HCT116 (cell line): Measurements from ENCODE around the gene ANXA3. TPM values are rescaled to one million over a fixed set of nuclear protein-coding genes. Genes with fewer than 3 reads are reported as not detected.

Source experiments
- ATAC-seq: fragments of 200-7000 bp; cut with Tn5 transposase; 2 replicates; pipeline ENCODE4 v1.9.1; 2020; ENCODE audit warnings: mild to moderate bottlenecking, moderate library complexity
- BruUV-seq: library from RNA; stranded (reverse); fragments of 400-500 nt; replicated peaks from 2 replicates; lab custom pipeline; 2021; lab: Mats Ljungman, UMichigan
- CTCF ChIA-PET: fragments of 300-600 bp; sonication (Branson Sonifier 250); formaldehyde crosslinking; loops from one replicate; lab custom pipeline; 2021; ENCODE audit warnings: antibody characterized with exemption; lab: Charles Lee
- POLR2A ChIA-PET: fragments of 300-600, 350-600 bp; sonication (Branson Sonifier 250); formaldehyde crosslinking; loops from one replicate; lab custom pipeline; 2021; ENCODE audit warnings: antibody characterized with exemption; lab: Charles Lee
- RAD21 ChIA-PET, 2 experiments: fragments of 300-600 bp; sonication (Branson Sonifier 250); formaldehyde crosslinking; loops; one replicate each; lab custom pipeline; 2023; ENCODE audit warnings: low total read pairs in 2 of 2; ENCODE audit not compliant: uncharacterized antibody in 2 of 2, unreplicated experiment in 2 of 2, low non-redundant PET in 1 of 2; lab: Charles Lee
- DNase-seq: peaks from one replicate; pipeline ENCODE4 v3.0.0-alpha.2; 2010; ENCODE audit warnings: low read depth, low spot score
- H2AFZ ChIP-seq: fragments of 200-600 bp; shearing (Covaris generic), sonication (generic); 2 replicates; pipeline ENCODE4 v1.6.1; 2017; ENCODE audit warnings: low read depth, mixed run types, mixed read lengths, antibody characterized with exemption, low read length; ENCODE audit not compliant: poor library complexity, severe bottlenecking
- H3K27ac ChIP-seq: 2 replicates; pipeline ENCODE4 v1.5.1; 2012; ENCODE audit warnings: low read depth, low read length
- H3K27me3 ChIP-seq: fragments of 200-600 bp; sonication (generic); 2 replicates; pipeline ENCODE4 v1.6.1; 2016; ENCODE audit warnings: mixed run types, low read length, mixed read lengths; ENCODE audit not compliant: insufficient read depth
- H3K36me3 ChIP-seq, 2 experiments: fragments of 200-500 bp in 1 of 2; fragments of 200-600 bp in 1 of 2; sonication (Bioruptor generic) in 1 of 2; sonication (generic) in 1 of 2; 2 replicates each; pipeline versions ENCODE4 v1.5.1 to v1.6.1; 2014 to 2016; ENCODE audit warnings: low read length in 2 of 2, inconsistent platforms in 1 of 2, mixed read lengths in 1 of 2, mixed run types in 1 of 2; ENCODE audit not compliant: insufficient read depth in 2 of 2, control insufficient read depth in 1 of 2
- H3K4me1 ChIP-seq, 2 experiments: fragments of 200-600 bp in 1 of 2; sonication (generic) in 1 of 2; 2 replicates each; pipeline versions ENCODE4 v1.5.1 to v1.6.1; 2012 to 2017; ENCODE audit warnings: low read length in 2 of 2, inconsistent platforms in 1 of 2, mild to moderate bottlenecking in 1 of 2, mixed read lengths in 1 of 2, mixed run types in 1 of 2, moderate library complexity in 1 of 2; ENCODE audit not compliant: insufficient read depth in 2 of 2, control insufficient read depth in 1 of 2
- H3K4me2 ChIP-seq: fragments of 200-600 bp; sonication (generic); 2 replicates; pipeline ENCODE4 v1.6.1; 2017; ENCODE audit warnings: mixed run types, low read length, mixed read lengths
- H3K4me3 ChIP-seq, 2 experiments: fragments of 200-600 bp in 1 of 2; sonication (generic) in 1 of 2; replicated peaks in 1 of 2; 2 replicates each; pipeline ENCODE4 v1.5.1; 2011 to 2016; ENCODE audit warnings: low read length in 2 of 2, control low read depth in 1 of 2, low read depth in 1 of 2, mild to moderate bottlenecking in 1 of 2, mixed read lengths in 1 of 2, mixed run types in 1 of 2
- H3K79me2 ChIP-seq: fragments of 200-600 bp; sonication (generic); 2 replicates; pipeline ENCODE4 v1.6.1; 2017; ENCODE audit warnings: mild to moderate bottlenecking, mixed run types, low read length, moderate library complexity, mixed read lengths; ENCODE audit not compliant: insufficient read depth
- H3K9ac ChIP-seq: fragments of 200-600 bp; sonication (generic); 2 replicates; pipeline ENCODE4 v1.6.1; 2016; ENCODE audit warnings: low read length, mixed read lengths
- H3K9me2 ChIP-seq: fragments of 200-600 bp; sonication (generic), shearing (Covaris generic); 2 replicates; pipeline ENCODE4 v1.6.1; 2017; ENCODE audit warnings: mixed run types, mild to moderate bottlenecking, moderate library complexity; ENCODE audit not compliant: insufficient read depth
- H3K9me3 ChIP-seq, 2 experiments: fragments of 200-500 bp in 1 of 2; fragments of 200-600 bp in 1 of 2; sonication (Bioruptor generic) in 1 of 2; sonication (generic) in 1 of 2; 2 replicates each; pipeline ENCODE4 v1.6.1; 2014 to 2017; ENCODE audit warnings: low read length in 2 of 2, mixed read lengths in 2 of 2, inconsistent platforms in 1 of 2, low read depth in 1 of 2, mild to moderate bottlenecking in 1 of 2, mixed run types in 1 of 2, moderate library complexity in 1 of 2; ENCODE audit not compliant: control insufficient read depth in 1 of 2, insufficient read depth in 1 of 2
- H4K20me1 ChIP-seq: fragments of 200-600 bp; sonication (generic), shearing (Covaris generic); 2 replicates; pipeline ENCODE4 v1.6.1; 2017; ENCODE audit warnings: mixed run types, mild to moderate bottlenecking, moderate library complexity; ENCODE audit not compliant: insufficient read depth
- CBX3 ChIP-seq: IDR thresholded peaks from 2 replicates; pipeline ENCODE4 v1.6.1; 2012; ENCODE audit warnings: low read depth
- CEBPB ChIP-seq: IDR thresholded peaks from 2 replicates; pipeline ENCODE4 v1.6.1; 2012; ENCODE audit warnings: low read depth
- EGR1 ChIP-seq: IDR thresholded peaks from 2 replicates; pipeline ENCODE4 v1.6.1; 2012; ENCODE audit warnings: low read depth
- EZH2 ChIP-seq: fragments of 200-600 bp; sonication (generic); IDR thresholded peaks from 2 replicates; pipeline ENCODE4 v1.6.1; 2017; ENCODE audit warnings: antibody characterized with exemption, mixed run types
- EZH2phosphoT487 ChIP-seq: fragments of 200-600 bp; IDR thresholded peaks from 2 replicates; pipeline ENCODE4 v1.6.1; 2018; ENCODE audit warnings: antibody characterized with exemption, borderline replicate concordance
- FOSL1 ChIP-seq: IDR thresholded peaks from 2 replicates; pipeline ENCODE4 v1.6.1; 2012; ENCODE audit warnings: low read depth
- JUND ChIP-seq: IDR thresholded peaks from 2 replicates; pipeline ENCODE4 v1.6.1; 2012
- POLR2A ChIP-seq: IDR thresholded peaks from 2 replicates; pipeline ENCODE4 v1.7.0; 2011; ENCODE audit warnings: borderline replicate concordance; ENCODE audit not compliant: insufficient read depth, insufficient read length; ENCODE audit errors: extremely low read depth
- POLR2AphosphoS5 ChIP-seq: IDR thresholded peaks from 2 replicates; pipeline ENCODE4 v1.6.1; 2011; ENCODE audit warnings: mild to moderate bottlenecking, low read depth, low read length, moderate library complexity
- RAD21 ChIP-seq: IDR thresholded peaks from 2 replicates; pipeline ENCODE4 v1.6.1; 2012; ENCODE audit warnings: low read depth, mild to moderate bottlenecking
- SIN3A ChIP-seq: IDR thresholded peaks from 2 replicates; pipeline ENCODE4 v1.6.1; 2012; ENCODE audit warnings: low read depth
- SP1 ChIP-seq: IDR thresholded peaks from 2 replicates; pipeline ENCODE4 v1.6.1; 2012; ENCODE audit warnings: low read depth
- SRF ChIP-seq: IDR thresholded peaks from 2 replicates; pipeline ENCODE4 v1.6.1; 2012; ENCODE audit warnings: low read depth
- TCF7L2 ChIP-seq: IDR thresholded peaks from 2 replicates; pipeline ENCODE4 v1.7.0; 2011; ENCODE audit warnings: borderline replicate concordance, inconsistent platforms; ENCODE audit not compliant: insufficient read depth, insufficient read length; ENCODE audit errors: extremely low read depth
- YY1 ChIP-seq: IDR thresholded peaks from 2 replicates; pipeline ENCODE4 v1.6.1; 2011; ENCODE audit warnings: low read length, low read depth, moderate library complexity, mild to moderate bottlenecking; ENCODE audit not compliant: insufficient replicate concordance; ENCODE audit errors: extremely low read depth
- ZFX ChIP-seq: fragments of 450-650 bp; IDR thresholded peaks from 2 replicates; pipeline ENCODE4 v1.6.1; 2017
- intact Hi-C: fragments of 100-400 bp; cut with micrococcal nuclease; formaldehyde crosslinking; loops from 2 replicates; pipeline ENCODE4 v1.10.0; 2022
- total RNA-seq: library from RNA; stranded (reverse); gene quantifications from one replicate; pipeline ENCODE4 v1.2.1, GENCODE V29; 2021; ENCODE audit not compliant: unreplicated experiment
- TF ChIP-seq, protein P1 (sequence below): IDR thresholded peaks from 2 replicates; pipeline ENCODE4 v1.6.1; 2012; ENCODE audit warnings: low read depth
- TF ChIP-seq, protein P2 (sequence below), 3 experiments: fragments of 200-600 bp in 1 of 3; sonication (generic) in 1 of 3; IDR thresholded peaks in 2 of 3; conservative IDR thresholded peaks in 1 of 3; 2 replicates each; pipeline ENCODE4 v1.5.1; 2012 to 2017; ENCODE audit warnings: low read depth in 2 of 3, low read length in 2 of 3, antibody characterized with exemption in 1 of 3, borderline replicate concordance in 1 of 3, control low read depth in 1 of 3, mild to moderate bottlenecking in 1 of 3, mixed read lengths in 1 of 3, mixed run types in 1 of 3, moderate library complexity in 1 of 3; ENCODE audit not compliant: insufficient read depth in 1 of 3
- TF ChIP-seq, protein P3 (sequence below): IDR thresholded peaks from 2 replicates; pipeline ENCODE4 v1.6.1; 2012
- TF ChIP-seq, protein P4 (sequence below): IDR thresholded peaks from 2 replicates; pipeline ENCODE4 v1.6.1; 2012

The ANXA3 gene
- total RNA-seq, 1 experiment from 2014 or later: 158 TPM

DNA sequence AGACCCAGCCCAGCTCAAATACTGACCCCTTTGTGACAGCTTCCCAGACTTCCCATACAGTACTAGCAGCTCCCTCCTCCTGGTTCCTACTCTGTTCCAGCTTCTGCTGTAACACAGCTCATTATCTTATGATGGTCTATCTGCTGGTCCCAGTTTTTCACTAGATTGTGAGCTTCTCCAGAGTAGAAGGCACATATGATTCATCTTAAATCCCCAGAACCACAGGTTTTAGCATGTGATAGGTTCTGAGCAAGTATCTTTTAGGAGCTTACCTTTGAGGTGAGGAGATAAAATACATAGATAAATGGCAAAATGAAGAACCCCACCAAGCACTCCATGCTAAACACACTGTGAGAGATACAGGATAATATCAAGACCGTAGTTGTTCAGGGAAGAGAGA, 27.6 kb upstream of the ANXA3 start:
- Histone ChIP-seq H3K4me2 (no peak overlapping the region), H3K27ac (no peak overlapping the region), H3K4me1 (peaks cover 0 to 9% of the 10 kb centered on the region in 2 experiments; a peak in 1 of 4 replicates), H3K9me3 (no peaks in the 10 kb centered on the region), H4K20me1 (no peaks in the 10 kb centered on the region), H3K4me3 (no peak overlapping the region), H3K9me2 (no peaks in the 10 kb centered on the region), H3K9ac (no peak overlapping the region), H3K36me3 (no peaks in the 10 kb centered on the region; a peak in 1 of 4 replicates), H3K79me2 (no peaks in the 10 kb centered on the region), H2AFZ (no peak overlapping the region), H3K27me3 (no peaks in the 10 kb centered on the region)
- ChIA-PET RAD21 (no interaction called here), POLR2A (no interaction called here), CTCF (no interaction called here)
- no TSS peak for BruUV-seq
- intact Hi-C loops: no loop called here
- no peak for ATAC-seq
- TF ChIP-seq CEBPB: no peak
- TF ChIP-seq POLR2AphosphoS5: no peak
- TF ChIP-seq POLR2A: no peak
- TF ChIP-seq TCF7L2: no peak
- TF ChIP-seq YY1: no peak
- no peak for TF ChIP-seq SP1
- TF ChIP-seq RAD21: no peak
- TF ChIP-seq, protein P1, sequence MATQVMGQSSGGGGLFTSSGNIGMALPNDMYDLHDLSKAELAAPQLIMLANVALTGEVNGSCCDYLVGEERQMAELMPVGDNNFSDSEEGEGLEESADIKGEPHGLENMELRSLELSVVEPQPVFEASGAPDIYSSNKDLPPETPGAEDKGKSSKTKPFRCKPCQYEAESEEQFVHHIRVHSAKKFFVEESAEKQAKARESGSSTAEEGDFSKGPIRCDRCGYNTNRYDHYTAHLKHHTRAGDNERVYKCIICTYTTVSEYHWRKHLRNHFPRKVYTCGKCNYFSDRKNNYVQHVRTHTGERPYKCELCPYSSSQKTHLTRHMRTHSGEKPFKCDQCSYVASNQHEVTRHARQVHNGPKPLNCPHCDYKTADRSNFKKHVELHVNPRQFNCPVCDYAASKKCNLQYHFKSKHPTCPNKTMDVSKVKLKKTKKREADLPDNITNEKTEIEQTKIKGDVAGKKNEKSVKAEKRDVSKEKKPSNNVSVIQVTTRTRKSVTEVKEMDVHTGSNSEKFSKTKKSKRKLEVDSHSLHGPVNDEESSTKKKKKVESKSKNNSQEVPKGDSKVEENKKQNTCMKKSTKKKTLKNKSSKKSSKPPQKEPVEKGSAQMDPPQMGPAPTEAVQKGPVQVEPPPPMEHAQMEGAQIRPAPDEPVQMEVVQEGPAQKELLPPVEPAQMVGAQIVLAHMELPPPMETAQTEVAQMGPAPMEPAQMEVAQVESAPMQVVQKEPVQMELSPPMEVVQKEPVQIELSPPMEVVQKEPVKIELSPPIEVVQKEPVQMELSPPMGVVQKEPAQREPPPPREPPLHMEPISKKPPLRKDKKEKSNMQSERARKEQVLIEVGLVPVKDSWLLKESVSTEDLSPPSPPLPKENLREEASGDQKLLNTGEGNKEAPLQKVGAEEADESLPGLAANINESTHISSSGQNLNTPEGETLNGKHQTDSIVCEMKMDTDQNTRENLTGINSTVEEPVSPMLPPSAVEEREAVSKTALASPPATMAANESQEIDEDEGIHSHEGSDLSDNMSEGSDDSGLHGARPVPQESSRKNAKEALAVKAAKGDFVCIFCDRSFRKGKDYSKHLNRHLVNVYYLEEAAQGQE: no peak
- TF ChIP-seq, protein P2, sequence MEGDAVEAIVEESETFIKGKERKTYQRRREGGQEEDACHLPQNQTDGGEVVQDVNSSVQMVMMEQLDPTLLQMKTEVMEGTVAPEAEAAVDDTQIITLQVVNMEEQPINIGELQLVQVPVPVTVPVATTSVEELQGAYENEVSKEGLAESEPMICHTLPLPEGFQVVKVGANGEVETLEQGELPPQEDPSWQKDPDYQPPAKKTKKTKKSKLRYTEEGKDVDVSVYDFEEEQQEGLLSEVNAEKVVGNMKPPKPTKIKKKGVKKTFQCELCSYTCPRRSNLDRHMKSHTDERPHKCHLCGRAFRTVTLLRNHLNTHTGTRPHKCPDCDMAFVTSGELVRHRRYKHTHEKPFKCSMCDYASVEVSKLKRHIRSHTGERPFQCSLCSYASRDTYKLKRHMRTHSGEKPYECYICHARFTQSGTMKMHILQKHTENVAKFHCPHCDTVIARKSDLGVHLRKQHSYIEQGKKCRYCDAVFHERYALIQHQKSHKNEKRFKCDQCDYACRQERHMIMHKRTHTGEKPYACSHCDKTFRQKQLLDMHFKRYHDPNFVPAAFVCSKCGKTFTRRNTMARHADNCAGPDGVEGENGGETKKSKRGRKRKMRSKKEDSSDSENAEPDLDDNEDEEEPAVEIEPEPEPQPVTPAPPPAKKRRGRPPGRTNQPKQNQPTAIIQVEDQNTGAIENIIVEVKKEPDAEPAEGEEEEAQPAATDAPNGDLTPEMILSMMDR (IDR thresholded peaks at IDR 0.05 in 2 of 3, conservative IDR thresholded peaks at IDR 0.05 in 1 of 3; ENCODE audit: borderline replicate concordance in 1 of 3, insufficient read depth in 1 of 3, low read depth in 2 of 3, low read length in 2 of 3): no peak
- TF ChIP-seq, protein P3, sequence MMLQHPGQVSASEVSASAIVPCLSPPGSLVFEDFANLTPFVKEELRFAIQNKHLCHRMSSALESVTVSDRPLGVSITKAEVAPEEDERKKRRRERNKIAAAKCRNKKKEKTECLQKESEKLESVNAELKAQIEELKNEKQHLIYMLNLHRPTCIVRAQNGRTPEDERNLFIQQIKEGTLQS: no peak
- TF ChIP-seq SRF: no peak
- TF ChIP-seq, protein P4, sequence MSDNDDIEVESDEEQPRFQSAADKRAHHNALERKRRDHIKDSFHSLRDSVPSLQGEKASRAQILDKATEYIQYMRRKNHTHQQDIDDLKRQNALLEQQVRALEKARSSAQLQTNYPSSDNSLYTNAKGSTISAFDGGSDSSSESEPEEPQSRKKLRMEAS: no peak
- TF ChIP-seq EZH2phosphoT487: no peak
- no peak for TF ChIP-seq EGR1
- TF ChIP-seq CBX3: no peak
- no peak for TF ChIP-seq FOSL1
- no peak for TF ChIP-seq SIN3A
- no peak for TF ChIP-seq JUND
- no peak for TF ChIP-seq ZFX
- no peak for TF ChIP-seq EZH2
- DNase-seq: no peak
